Endodermal cell (in vitro differentiated cells): ENCODE results near the gene NRM. TPM values are rescaled to one million over a fixed set of nuclear protein-coding genes. Genes with fewer than 3 reads are reported as not detected.

ENCODE experiments used
- DNase-seq: peaks from one replicate; pipeline ENCODE4 v3.0.0-alpha.2; 2017
- H3K27ac ChIP-seq: 2 replicates; pipeline ENCODE4 v1.5.1; 2013; ENCODE audit warnings: mild to moderate bottlenecking, low read depth, low read length, moderate library complexity
- H3K27me3 ChIP-seq: 2 replicates; pipeline ENCODE4 v1.6.1; 2013; ENCODE audit warnings: mild to moderate bottlenecking, low read length, moderate library complexity; ENCODE audit not compliant: insufficient read depth, control insufficient read depth, poor library complexity, severe bottlenecking
- H3K36me3 ChIP-seq: 2 replicates; pipeline ENCODE4 v1.7.0; 2013; ENCODE audit warnings: mild to moderate bottlenecking, low read length, moderate library complexity; ENCODE audit not compliant: control insufficient read depth, insufficient read depth
- H3K4me1 ChIP-seq: one replicate; pipeline ENCODE4 v1.7.0; 2013; ENCODE audit warnings: low read length; ENCODE audit not compliant: control insufficient read depth, insufficient read depth
- H3K4me3 ChIP-seq: 2 replicates; pipeline ENCODE4 v1.5.1; 2013; ENCODE audit warnings: mild to moderate bottlenecking, low read length, moderate library complexity
- H3K9ac ChIP-seq: 2 replicates; pipeline ENCODE4 v1.6.1; 2013; ENCODE audit warnings: mild to moderate bottlenecking, low read length, moderate library complexity; ENCODE audit not compliant: poor library complexity, severe bottlenecking; ENCODE audit errors: extremely low read depth
- H3K9me3 ChIP-seq: 2 replicates; pipeline ENCODE4 v1.6.1; 2013; ENCODE audit warnings: mild to moderate bottlenecking, low read length, moderate library complexity; ENCODE audit not compliant: control insufficient read depth
- H3K27ac Mint-ChIP-seq: 2 replicates; pipeline ENCODE4 v1.8.0; 2020; ENCODE audit warnings: mixed read lengths
- H3K27me3 Mint-ChIP-seq: 2 replicates; pipeline ENCODE4 v1.8.0; 2021; ENCODE audit warnings: mild to moderate bottlenecking, mixed read lengths; ENCODE audit not compliant: insufficient read depth
- H3K36me3 Mint-ChIP-seq: 2 replicates; pipeline ENCODE4 v1.8.0; 2020; ENCODE audit warnings: low read depth, mixed read lengths
- H3K4me1 Mint-ChIP-seq: 2 replicates; pipeline ENCODE4 v1.8.0; 2020; ENCODE audit warnings: mixed read lengths
- H3K4me3 Mint-ChIP-seq: 2 replicates; pipeline ENCODE4 v1.8.0; 2020; ENCODE audit warnings: mild to moderate bottlenecking, moderate library complexity, mixed read lengths
- H3K9me3 Mint-ChIP-seq: 2 replicates; pipeline ENCODE4 v1.8.0; 2020; ENCODE audit warnings: mild to moderate bottlenecking, mixed read lengths
- CTCF ChIP-seq: fragments of 200-600 bp; sonication (generic); conservative IDR thresholded peaks from 2 replicates; pipeline ENCODE4 v1.5.0; 2021; ENCODE audit warnings: antibody characterized with exemption, mild to moderate bottlenecking
- WGBS, 2 experiments: methylation state at CpG; one replicate each; pipeline versions ENCODE4 v1.1.5 to v1.1.7; 2013; ENCODE audit warnings: missing lambda C conversion rate in 2 of 2, mixed read lengths in 1 of 2; ENCODE audit not compliant: insufficient coverage in 1 of 2, insufficient read length in 1 of 2; 5-methylcytosine and 5-hydroxymethylcytosine counted together
- total RNA-seq, 2 donors: library from RNA; stranded (reverse); fragmentation: NEBNext Ultra II Directional in 1 of 2; extraction: Animal tissue kit (Norgen Biotek cat#: 25700) in 1 of 2; gene quantifications; 2 replicates in 1 of 2; 3 replicates in 1 of 2; pipeline ENCODE4 v1.2.1, GENCODE V29; 2021

The NRM gene
- total RNA-seq, 2 donors from 2014 or later, result 37.1 TPM

GRCh38 chr6:30717129-30717844 is 26.5 kb upstream of the NRM start, which contains the start of gene MDC1:
Gene MDC1, minus strand, starts transcription at chr6:30717281. Its CDS starts 2,106 bp downstream, at chr6:30715175.
- DNase-seq, result peak; percentile 99
- Mint-ChIP-seq H3K4me3 (peak within 1 kb of the TSS; percentile 99), H3K27ac (peak within 1 kb of the TSS; percentile 100), H3K36me3 (peaks cover 39% of the 10 kb centered on the region), H3K27me3 (no peaks in the 10 kb centered on the region), H3K4me1 (peaks cover 17% of the 10 kb centered on the region), H3K9me3 (no peaks in the 10 kb centered on the region)
- Histone ChIP-seq H3K27ac (peak within 1 kb of the TSS; percentile 91), H3K4me1 (no peaks in the 10 kb centered on the region), H3K9me3 (no peaks in the 10 kb centered on the region), H3K27me3 (no peaks in the 10 kb centered on the region), H3K9ac (peak within 1 kb of the TSS; percentile 88), H3K4me3 (peak within 1 kb of the TSS; percentile 99), H3K36me3 (peaks cover 39% of the 10 kb centered on the region)
- TF ChIP-seq CTCF, result peak; percentile 39
- WGBS, 2 experiments, result 0% methylated on average over 41 to 48 of the region's 48 CpGs

- Histone ChIP-seq H3K9me3 (no peaks in the 10 kb centered on the region), H3K36me3 (peaks cover 39% of the 10 kb centered on the region), H3K9ac (peak overlapping the region; percentile 67), H3K27me3 (no peaks in the 10 kb centered on the region), H3K4me1 (no peaks in the 10 kb centered on the region), H3K4me3 (peak overlapping the region; percentile 99), H3K27ac (peak overlapping the region; percentile 84)
- no peak for TF ChIP-seq CTCF
- Mint-ChIP-seq H3K27ac (peak overlapping the region; percentile 100), H3K36me3 (peaks cover 39% of the 10 kb centered on the region), H3K27me3 (no peaks in the 10 kb centered on the region), H3K4me3 (peak overlapping the region; percentile 99), H3K4me1 (peaks cover 15% of the 10 kb centered on the region), H3K9me3 (no peaks in the 10 kb centered on the region)
- 0% methylated on average over 4 to 8 of the region's 8 CpGs for WGBS, 2 experiments
- DNase-seq, result no peak
Measured at GRCh38 chr6:30716879-30717128, 26.0 kb upstream of the NRM start.

- 100% methylated on average over 1 of the region's 1 CpG; no CpG with 5 or more reads in 1 of the 2 experiments for WGBS, 2 experiments
- H3K27ac Mint-ChIP-seq, result no peak overlapping the region
- Histone ChIP-seq H3K9me3 (no peaks in the 10 kb centered on the region), H3K27ac (no peak overlapping the region), H3K36me3 (peaks cover 54% of the 10 kb centered on the region), H3K4me1 (no peaks in the 10 kb centered on the region), H3K9ac (no peak overlapping the region), H3K27me3 (no peaks in the 10 kb centered on the region), H3K4me3 (no peak overlapping the region)
- H3K27me3 Mint-ChIP-seq, result no peaks in the 10 kb centered on the region
- H3K4me1 Mint-ChIP-seq, result peaks cover 12% of the 10 kb centered on the region
- no peak for DNase-seq
- no peaks in the 10 kb centered on the region for H3K9me3 Mint-ChIP-seq
- H3K4me3 Mint-ChIP-seq, result no peak overlapping the region
- H3K36me3 Mint-ChIP-seq, result peaks cover 47% of the 10 kb centered on the region
- TF ChIP-seq CTCF, result no peak
Measured at GRCh38 chr6:30714263-30714662, 23.5 kb upstream of the NRM start.
